ENCODE results near the gene CAMK4. TPM values are rescaled to one million over a fixed set of nuclear protein-coding genes. Genes with fewer than 3 reads are reported as not detected.

The CAMK4 gene
- total RNA-seq, 4 donors from 2014 or later, result 0.16 to 5.0 (median 4.4) TPM

DNA sequence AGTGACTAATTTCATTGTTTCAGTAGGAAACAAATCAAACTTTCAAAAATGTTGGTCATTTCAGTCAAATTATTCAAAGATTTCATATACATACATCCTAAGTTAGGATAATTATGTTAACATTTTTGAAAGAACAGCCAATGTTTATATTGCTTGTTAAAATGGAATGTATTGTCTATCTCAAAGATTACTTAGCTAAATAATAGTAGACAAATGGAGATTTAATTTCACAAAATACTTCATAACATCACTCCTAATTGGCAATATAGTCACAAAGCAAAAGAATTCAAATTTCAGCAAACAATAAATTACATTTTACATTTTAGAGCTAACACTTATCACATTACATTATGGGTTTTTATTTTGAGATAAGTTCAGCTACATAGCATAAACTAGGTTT lies 262.7 kb downstream of the CAMK4 start:
- ATAC-seq, result no peak
- no peaks in the 10 kb centered on the region for H3K27me3 ChIP-seq
- no peak overlapping the region for H3K4me3 ChIP-seq
- H3K4me1 ChIP-seq, result no peaks in the 10 kb centered on the region
- H3K36me3 ChIP-seq, result no peaks in the 10 kb centered on the region
- TF ChIP-seq POLR2A (IDR thresholded peaks at IDR 0.05) (no peak), POLR2AphosphoS5 (IDR thresholded peaks at IDR 0.05) (no peak), EP300 (IDR thresholded peaks at IDR 0.05) (no peak), CTCF (IDR thresholded peaks at IDR 0.05) (no peak)
- H3K9me3 ChIP-seq, result no peaks in the 10 kb centered on the region
- H3K27ac ChIP-seq, result no peak overlapping the region

DNA sequence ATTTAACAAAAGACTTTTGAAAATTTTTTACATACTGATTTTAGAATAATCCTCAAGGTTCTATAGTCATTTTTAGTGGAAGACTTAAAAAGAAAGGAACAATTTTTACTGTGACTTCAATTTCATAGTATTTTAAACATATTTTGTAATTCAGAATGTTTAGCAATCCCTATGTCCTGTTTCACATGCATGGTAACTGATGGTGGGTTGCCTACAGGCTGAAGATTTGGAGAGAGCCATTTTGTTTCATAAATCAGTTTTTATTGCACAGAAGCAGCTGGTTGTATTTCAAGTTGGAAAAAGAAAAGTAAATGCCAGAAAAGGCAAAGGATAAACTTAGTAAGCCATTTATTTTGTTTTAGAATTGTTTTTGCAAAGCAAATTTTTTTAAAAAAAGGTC lies 264.2 kb downstream of the CAMK4 start:
- no peak overlapping the region for H3K27ac ChIP-seq
- TF ChIP-seq POLR2A (IDR thresholded peaks at IDR 0.05) (no peak), CTCF (IDR thresholded peaks at IDR 0.05) (no peak), POLR2AphosphoS5 (IDR thresholded peaks at IDR 0.05) (no peak), EP300 (IDR thresholded peaks at IDR 0.05) (no peak)
- no peaks in the 10 kb centered on the region for H3K36me3 ChIP-seq
- no peak for ATAC-seq
- H3K9me3 ChIP-seq, result no peaks in the 10 kb centered on the region
- peaks cover 0 to 7% (median 0%) of the 10 kb centered on the region in 3 donors for H3K4me1 ChIP-seq
- H3K4me3 ChIP-seq, result no peak overlapping the region
- H3K27me3 ChIP-seq, result no peaks in the 10 kb centered on the region

- H3K4me3 ChIP-seq, result no peak overlapping the region
- no peaks in the 10 kb centered on the region for H3K27me3 ChIP-seq
- H3K27ac ChIP-seq, result no peak overlapping the region
- 33 to 43% methylated on average over 1 of the region's 2 CpGs for WGBS, 2 donors (ENCODE audit: low coverage in 1 of 2)
- no peaks in the 10 kb centered on the region for H3K9me3 ChIP-seq
- peaks cover 0 to 3% of the 10 kb centered on the region in 2 donors for H3K36me3 ChIP-seq
- peaks cover 0 to 7% (median 0%) of the 10 kb centered on the region in 3 donors for H3K4me1 ChIP-seq
- no peak for ATAC-seq
- TF ChIP-seq CTCF (IDR thresholded peaks at IDR 0.05) (no peak), POLR2AphosphoS5 (IDR thresholded peaks at IDR 0.05) (no peak), POLR2A (IDR thresholded peaks at IDR 0.05) (no peak), EP300 (IDR thresholded peaks at IDR 0.05) (no peak)
Observed at GRCh38 chr5:111493031-111493430, 268.8 kb downstream of the CAMK4 start.

- H3K27me3 ChIP-seq, result no peaks in the 10 kb centered on the region
- WGBS, 2 donors (ENCODE audit: low coverage in 1 of 2), result 100% methylated on average over 2 of the region's 2 CpGs
Observed at GRCh38 chr5:111494355-111494999, 270.3 kb downstream of the CAMK4 start.

More at GRCh38 chr5:111494355-111494999, 270.3 kb downstream of the CAMK4 start:
- Histone ChIP-seq H3K4me1 (peaks cover 0 to 7% (median 0%) of the 10 kb centered on the region in 3 donors), H3K27ac (no peak overlapping the region), H3K4me3 (no peak overlapping the region), H3K9me3 (no peaks in the 10 kb centered on the region), H3K36me3 (peaks cover 0 to 8% of the 10 kb centered on the region in 2 donors)
- TF ChIP-seq POLR2A (IDR thresholded peaks at IDR 0.05) (no peak), EP300 (IDR thresholded peaks at IDR 0.05) (no peak), POLR2AphosphoS5 (IDR thresholded peaks at IDR 0.05) (no peak), CTCF (IDR thresholded peaks at IDR 0.05) (no peak)
- no peak for ATAC-seq

All from gastroesophageal sphincter (tissue), 4 donors.